ENCODE data around the gene KRTAP13-1.

DNA sequence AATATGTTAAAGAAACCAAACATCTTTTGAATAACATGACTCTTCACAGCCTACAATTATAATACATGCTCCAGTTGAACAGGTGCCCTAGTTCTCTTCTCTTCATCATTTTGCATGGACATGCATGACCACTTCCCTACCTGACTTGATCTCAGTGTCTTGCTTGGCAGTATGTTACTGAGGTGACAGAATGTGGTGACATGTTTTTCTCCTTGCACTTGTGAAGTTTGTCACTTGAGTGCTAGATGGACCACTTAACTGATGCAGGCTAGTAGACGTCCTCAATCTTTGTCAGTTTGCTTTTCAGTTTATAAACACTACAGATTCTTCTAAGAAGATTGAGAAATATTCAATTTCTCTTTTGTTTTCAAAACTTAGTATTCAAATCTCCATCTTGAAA is 13.6 kb upstream of the KRTAP13-1 start:
- TF ChIP-seq, protein P1, sequence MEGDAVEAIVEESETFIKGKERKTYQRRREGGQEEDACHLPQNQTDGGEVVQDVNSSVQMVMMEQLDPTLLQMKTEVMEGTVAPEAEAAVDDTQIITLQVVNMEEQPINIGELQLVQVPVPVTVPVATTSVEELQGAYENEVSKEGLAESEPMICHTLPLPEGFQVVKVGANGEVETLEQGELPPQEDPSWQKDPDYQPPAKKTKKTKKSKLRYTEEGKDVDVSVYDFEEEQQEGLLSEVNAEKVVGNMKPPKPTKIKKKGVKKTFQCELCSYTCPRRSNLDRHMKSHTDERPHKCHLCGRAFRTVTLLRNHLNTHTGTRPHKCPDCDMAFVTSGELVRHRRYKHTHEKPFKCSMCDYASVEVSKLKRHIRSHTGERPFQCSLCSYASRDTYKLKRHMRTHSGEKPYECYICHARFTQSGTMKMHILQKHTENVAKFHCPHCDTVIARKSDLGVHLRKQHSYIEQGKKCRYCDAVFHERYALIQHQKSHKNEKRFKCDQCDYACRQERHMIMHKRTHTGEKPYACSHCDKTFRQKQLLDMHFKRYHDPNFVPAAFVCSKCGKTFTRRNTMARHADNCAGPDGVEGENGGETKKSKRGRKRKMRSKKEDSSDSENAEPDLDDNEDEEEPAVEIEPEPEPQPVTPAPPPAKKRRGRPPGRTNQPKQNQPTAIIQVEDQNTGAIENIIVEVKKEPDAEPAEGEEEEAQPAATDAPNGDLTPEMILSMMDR (IDR thresholded peaks at IDR 0.05; ENCODE audit: low read depth, low read length, poor library complexity, severe bottlenecking), result no peak
- TF ChIP-seq EZH2phosphoT487 (IDR thresholded peaks at IDR 0.05; ENCODE audit: borderline replicate concordance, low read length), result no peak

Measured in DOHH2 (cell line).